NCI-H82 treated with DMSO at 0.1 percent for 48 hours (cell line): ENCODE measurements around the gene ASB2.

ENCODE experiments used
- DNase-seq: peaks from one replicate; lab custom pipeline; 2025; ENCODE audit not compliant: unreplicated experiment; lab: John Stamatoyannopoulos, UW

Gene ASB2

GRCh38 chr14:93964281-93964680 is 12.1 kb downstream of the ASB2 start:
- DNase-seq = no peak

- DNase-seq = no peak
These were observed 12.7 kb downstream of the ASB2 start for GRCh38 chr14:93963692-93964091.

GRCh38 chr14:93962701-93963601 is 13.4 kb downstream of the ASB2 start:
- DNase-seq = peak; percentile 33

- DNase-seq = no peak
These were observed 14.8 kb downstream of the ASB2 start for GRCh38 chr14:93961620-93962019.

- DNase-seq = no peak
These were observed 15.5 kb downstream of the ASB2 start for GRCh38 chr14:93960774-93961438.

GRCh38 chr14:93960108-93960475 is 16.3 kb downstream of the ASB2 start:
- no peak for DNase-seq

GRCh38 chr14:93959239-93960107 is 16.9 kb downstream of the ASB2 start:
- no peak for DNase-seq

- DNase-seq = no peak
These were observed 17.7 kb downstream of the ASB2 start for GRCh38 chr14:93958567-93959238.

GRCh38 chr14:93957751-93958566 is 18.4 kb downstream of the ASB2 start:
- no peak for DNase-seq

GRCh38 chr14:93957333-93957710 is 19.0 kb downstream of the ASB2 start:
- DNase-seq = no peak

GRCh38 chr14:93956514-93957332 is 19.6 kb downstream of the ASB2 start:
- no peak for DNase-seq

GRCh38 chr14:93955850-93956481 is 20.4 kb downstream of the ASB2 start:
- DNase-seq = no peak

GRCh38 chr14:93954900-93955849 is 21.2 kb downstream of the ASB2 start:
- no peak for DNase-seq

- DNase-seq = no peak
These were observed 21.9 kb downstream of the ASB2 start for GRCh38 chr14:93954516-93954830.

- no peak for DNase-seq
These were observed 22.4 kb downstream of the ASB2 start for GRCh38 chr14:93953739-93954515.

GRCh38 chr14:93953263-93953662 is 23.1 kb downstream of the ASB2 start:
- DNase-seq = no peak

- no peak for DNase-seq
These were observed 23.5 kb downstream of the ASB2 start for GRCh38 chr14:93952829-93953228.
